Fibroblast of lung (primary cell): ENCODE results near the gene FBN1.

Experiments
- CTCF ChIP-seq, 2 donors: IDR thresholded peaks in 1 of 2; conservative IDR thresholded peaks in 1 of 2; 1 replicate in 1 of 2; 2 replicates in 1 of 2; pipeline ENCODE4 v1.5.1; 2011 to 2012; ENCODE audit warnings: low read length in 2 of 2, control low read depth in 1 of 2, inconsistent platforms in 1 of 2, low read depth in 1 of 2, mild to moderate bottlenecking in 1 of 2
- EZH2 ChIP-seq: IDR thresholded peaks from 2 replicates; pipeline ENCODE4 v1.5.1; 2012; ENCODE audit warnings: low read length, control low read depth, mild to moderate bottlenecking; ENCODE audit errors: missing control alignments

GRCh38 chr15:48479751-48480150 is 165.8 kb downstream of the FBN1 start:
- TF ChIP-seq CTCF (conservative IDR thresholded peaks at IDR 0.05 in 1 of 2, IDR thresholded peaks at IDR 0.05 in 1 of 2; ENCODE audit: low read depth in 1 of 2, low read length in 2 of 2) (no peak), EZH2 (no peak)
